ENCODE results near the gene GTF2E1.

Gene GTF2E1

DNA sequence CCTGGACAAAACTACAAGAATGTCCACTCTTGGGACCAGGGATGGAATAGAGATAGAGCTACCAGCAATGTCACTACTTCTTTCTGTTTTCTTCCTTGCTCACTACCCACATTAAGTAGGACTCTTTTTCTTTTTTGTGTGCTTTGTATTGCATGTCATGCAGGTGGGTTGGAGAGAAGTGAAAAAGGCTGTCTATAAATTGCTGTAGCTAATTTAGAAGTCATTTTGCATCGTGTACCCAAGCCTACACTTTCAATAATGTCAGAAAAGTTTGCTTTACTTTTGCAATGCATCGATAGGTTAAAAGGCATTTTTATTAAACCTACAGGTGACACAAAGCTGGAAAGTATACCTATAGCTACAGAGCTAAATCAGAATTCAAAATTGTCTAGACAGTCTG, 58.9 kb downstream of the GTF2E1 start:
- DNase-seq: no peak

DNA sequence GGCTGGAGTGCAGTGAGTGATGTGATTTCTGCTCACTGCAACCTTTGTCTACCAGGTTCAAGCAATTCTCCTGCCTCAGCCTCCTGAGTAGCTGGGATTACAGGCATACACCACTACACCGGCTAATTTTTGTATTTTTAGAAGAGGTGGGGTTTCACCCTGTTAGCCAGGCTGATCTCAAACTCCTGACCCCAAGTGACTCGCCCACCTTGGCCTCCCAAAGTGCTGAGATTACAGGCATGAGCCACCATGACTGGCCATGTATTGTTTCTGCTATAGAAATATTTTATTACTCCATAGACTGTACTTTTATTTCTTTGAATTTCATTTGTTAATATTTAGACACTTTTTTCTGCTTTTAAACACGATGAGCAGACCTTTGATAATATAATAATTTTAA, 60.4 kb downstream of the GTF2E1 start:
- DNase-seq: no peak

DNA sequence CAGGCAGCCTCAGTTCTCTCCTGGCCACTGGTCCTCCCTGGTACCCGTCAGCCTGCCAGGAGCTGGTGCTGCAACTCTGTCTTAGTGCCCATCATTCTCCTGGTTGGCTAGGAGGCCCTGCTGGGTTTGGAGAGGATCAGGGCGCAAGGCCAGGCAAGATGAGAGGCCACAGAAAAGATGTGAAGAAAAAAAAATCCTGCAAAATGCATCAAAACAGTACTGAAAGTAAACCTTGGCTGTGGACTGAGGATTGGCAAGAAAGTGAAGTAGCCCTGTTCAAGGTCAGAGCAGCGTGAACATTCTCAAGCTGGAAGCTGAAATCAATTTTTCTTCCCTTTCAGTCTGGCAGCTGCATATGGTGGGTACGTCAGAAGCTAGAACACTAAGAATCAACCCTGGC, 74.2 kb downstream of the GTF2E1 start:
- no peak for DNase-seq

DNA sequence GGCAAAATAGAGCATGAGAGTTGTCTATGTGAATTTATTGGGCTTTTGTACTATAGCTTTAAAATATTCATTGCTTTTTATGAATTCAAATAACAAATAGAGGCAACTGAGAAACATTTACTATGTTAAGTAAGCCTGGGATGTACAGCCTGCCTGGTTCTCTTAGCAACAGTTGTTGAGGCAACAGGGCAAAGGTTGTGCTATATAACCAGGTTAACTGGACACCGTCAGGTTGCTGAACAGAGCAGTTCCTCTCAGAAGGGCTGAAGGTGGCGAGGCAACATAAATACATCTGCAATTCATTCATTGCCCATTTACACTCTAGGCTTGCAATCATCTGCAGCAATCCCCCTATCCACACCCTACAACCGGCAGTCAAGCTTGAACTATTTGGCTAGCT, 78.2 kb downstream of the GTF2E1 start:
- DNase-seq: no peak

DNA sequence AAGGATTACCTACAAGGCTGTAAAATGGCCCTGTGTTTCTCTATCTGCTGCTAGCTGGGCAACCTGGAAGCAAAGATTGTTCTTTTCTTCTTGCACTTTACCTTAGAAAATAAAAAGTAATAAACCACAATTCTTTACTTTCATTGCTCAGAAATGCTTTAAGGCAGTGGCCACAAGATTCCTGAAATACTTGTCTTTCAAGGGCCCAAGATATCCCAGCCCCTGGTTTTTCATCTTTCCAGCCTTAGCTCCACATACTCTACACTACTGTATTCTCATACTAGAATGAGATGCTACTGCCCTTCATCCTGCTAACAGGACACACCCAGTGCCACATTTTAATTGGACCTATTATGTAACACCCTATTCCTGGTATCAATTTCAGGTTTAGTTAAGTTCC, 78.9 kb downstream of the GTF2E1 start:
- DNase-seq: no peak

DNA sequence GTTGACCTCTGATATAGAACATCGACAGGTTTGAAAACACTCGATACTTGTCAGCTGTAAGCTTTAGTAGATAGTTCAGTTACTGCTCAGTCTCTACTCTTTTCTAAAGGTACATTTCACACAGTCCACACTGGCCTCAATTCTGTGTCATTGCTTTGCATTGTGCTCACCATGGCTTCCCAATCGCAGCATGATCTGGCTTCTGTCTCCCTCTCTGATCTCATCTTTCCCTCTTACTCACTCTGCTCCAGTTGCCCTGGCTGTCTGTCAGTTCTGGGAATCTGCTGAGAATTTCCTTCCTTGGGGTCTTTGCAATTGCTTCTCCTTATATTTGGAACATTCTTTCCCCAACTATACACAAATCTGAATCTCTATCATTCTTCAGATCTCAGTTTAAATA, 80.6 kb downstream of the GTF2E1 start:
- DNase-seq: no peak

DNA sequence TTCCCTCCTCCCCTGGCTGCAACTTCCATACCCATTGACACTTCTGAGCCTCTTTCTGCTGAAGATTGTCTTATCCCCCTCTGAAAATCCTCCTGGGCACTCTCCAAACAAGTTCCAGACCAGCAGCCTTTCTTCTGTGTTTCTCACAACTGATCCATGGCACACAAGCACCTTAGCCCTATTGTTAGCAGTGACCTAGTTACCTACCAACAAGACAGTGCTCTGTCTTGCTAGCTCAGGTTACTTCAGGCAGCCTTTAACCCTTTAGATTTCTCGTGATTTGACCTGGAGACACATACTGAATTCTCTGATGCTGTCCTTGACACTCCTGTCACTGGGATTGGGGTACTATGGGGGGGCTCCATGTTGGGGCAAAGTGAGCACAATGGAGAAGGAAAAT, 82.1 kb downstream of the GTF2E1 start:
- DNase-seq: no peak

DNA sequence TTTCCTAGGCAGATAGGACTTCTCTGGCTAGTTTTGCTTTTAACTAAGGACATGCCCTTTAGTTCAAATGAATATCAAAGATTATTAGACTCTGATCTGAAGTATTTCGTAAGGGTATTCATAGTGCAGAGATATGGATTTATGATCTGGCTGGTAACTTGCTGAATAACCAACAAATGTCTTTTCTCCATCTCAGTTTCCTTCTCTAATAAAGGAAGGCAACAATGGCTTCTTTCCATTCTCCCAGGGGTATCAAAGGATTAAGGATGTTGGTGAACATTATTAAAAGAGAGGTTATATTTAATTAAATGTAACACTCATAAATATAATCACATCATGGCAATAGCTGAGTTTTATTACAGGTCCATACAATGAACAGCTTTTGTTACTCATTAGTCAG, 86.3 kb downstream of the GTF2E1 start:
- no peak for DNase-seq

DNA sequence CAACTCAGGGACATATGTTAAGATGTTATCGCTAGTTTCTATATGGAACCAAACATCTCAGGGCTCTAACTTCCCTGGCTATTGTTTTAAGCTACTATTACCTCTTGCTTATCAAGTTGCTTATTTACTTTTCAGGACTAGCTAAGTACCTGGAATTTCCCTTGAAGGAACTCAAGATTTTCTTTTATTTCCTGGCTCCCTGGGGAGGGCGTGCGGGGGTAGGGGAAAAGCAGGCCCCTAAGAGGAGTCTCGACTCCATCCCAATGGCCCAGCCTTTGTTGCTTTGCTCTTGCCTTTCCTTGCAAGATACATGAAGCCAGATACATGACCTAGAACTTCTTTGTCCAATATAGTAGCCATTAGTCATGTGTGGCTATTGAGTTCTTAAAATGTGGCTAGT, 88.5 kb downstream of the GTF2E1 start:
- DNase-seq: no peak
